ENCODE measurements around the gene SERPINA12.

Gene SERPINA12

GRCh38 chr14:94448071-94448808 lies 61.0 kb downstream of the SERPINA12 start:
- TF ChIP-seq, protein P1, sequence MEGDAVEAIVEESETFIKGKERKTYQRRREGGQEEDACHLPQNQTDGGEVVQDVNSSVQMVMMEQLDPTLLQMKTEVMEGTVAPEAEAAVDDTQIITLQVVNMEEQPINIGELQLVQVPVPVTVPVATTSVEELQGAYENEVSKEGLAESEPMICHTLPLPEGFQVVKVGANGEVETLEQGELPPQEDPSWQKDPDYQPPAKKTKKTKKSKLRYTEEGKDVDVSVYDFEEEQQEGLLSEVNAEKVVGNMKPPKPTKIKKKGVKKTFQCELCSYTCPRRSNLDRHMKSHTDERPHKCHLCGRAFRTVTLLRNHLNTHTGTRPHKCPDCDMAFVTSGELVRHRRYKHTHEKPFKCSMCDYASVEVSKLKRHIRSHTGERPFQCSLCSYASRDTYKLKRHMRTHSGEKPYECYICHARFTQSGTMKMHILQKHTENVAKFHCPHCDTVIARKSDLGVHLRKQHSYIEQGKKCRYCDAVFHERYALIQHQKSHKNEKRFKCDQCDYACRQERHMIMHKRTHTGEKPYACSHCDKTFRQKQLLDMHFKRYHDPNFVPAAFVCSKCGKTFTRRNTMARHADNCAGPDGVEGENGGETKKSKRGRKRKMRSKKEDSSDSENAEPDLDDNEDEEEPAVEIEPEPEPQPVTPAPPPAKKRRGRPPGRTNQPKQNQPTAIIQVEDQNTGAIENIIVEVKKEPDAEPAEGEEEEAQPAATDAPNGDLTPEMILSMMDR (IDR thresholded peaks at IDR 0.05): no peak

DNA sequence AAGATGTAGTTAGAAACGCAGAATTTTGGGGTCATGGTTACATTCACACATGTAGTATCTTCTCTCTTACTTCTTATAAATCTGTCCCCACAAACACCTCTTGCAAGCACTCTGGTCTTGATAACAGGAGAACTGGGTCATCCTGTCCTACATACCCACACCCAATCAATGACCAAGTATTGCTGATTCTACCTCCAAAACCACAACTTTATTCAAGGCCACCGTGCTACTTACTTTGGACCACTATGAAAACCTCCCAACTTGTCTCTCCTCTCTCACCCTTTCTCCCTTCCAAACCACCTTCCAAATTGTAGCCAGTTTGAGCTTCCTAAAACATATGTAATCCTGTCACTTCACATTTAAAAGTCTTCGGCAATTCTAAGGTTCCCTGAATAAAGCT lies 62.1 kb downstream of the SERPINA12 start:
- TF ChIP-seq, protein P1 (IDR thresholded peaks at IDR 0.05): no peak

- TF ChIP-seq, protein P1 (IDR thresholded peaks at IDR 0.05): no peak
Observed at GRCh38 chr14:94446126-94446525, 63.1 kb downstream of the SERPINA12 start.

DNA sequence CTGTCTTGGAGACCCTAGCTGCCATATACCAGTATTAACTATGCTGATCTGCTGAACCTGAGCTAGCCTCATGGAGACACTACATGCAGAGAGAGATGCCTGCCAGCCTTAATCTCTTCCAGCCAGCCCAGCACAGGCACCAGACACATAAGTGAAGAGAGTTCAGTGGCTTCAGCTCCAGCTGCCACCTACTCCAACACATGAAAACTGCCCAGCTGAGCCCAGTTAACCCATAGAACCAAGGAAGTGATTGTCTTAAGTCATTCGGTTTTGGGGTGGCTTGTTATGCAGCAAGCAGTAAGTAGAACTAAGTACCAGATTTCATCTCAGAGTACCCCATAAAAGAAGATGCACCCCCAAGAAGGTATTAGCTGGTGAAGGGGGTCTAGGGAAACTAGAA lies 64.3 kb downstream of the SERPINA12 start:
- TF ChIP-seq, protein P1 (IDR thresholded peaks at IDR 0.05): no peak

DNA sequence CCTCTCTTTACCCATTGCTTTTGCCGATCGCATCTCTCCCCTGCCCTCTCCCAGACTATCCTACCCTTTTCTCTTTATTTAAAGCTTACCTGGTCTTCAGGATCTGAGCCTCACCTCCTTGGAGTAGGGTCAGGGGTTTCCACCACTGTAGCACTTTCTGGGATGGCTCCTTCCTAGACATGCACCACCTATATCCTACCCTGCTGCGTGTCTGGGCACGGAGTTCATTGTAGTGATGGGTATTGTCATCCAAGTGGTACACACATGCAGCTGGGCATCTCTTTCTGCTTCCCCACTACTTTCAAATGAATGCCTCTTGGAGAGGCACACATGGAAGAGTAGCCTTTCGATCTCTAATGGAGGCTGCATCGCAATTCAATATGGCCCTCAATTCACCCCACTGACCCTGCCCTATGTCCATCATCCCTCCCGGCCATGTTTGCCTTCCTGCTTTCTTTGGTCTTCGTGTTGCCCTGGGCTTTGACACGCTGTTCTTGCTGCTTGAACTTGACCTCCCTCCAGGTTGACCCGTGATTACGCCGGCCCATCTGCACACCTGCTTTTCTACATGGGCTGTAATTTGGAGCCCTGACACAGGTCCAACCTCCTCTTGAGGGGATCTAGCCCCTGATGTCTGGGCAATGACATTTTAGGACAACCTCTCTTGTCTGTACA lies 67.6 kb downstream of the SERPINA12 start:
- TF ChIP-seq, protein P1 (IDR thresholded peaks at IDR 0.05): no peak

GRCh38 chr14:94441130-94441529 lies 68.1 kb downstream of the SERPINA12 start:
- TF ChIP-seq, protein P1 (IDR thresholded peaks at IDR 0.05): no peak

GRCh38 chr14:94439453-94440057 lies 69.7 kb downstream of the SERPINA12 start:
- TF ChIP-seq, protein P1 (IDR thresholded peaks at IDR 0.05): no peak

All from LNCAP (cell line).